DMS 273 (cell line): ENCODE results near the gene NGEF.

Experiments used
- DNase-seq: peaks from one replicate; lab custom pipeline; 2025; ENCODE audit not compliant: unreplicated experiment; lab: John Stamatoyannopoulos, UW

NGEF gene

GRCh38 chr2:232846055-232846454, 167.0 kb downstream of the NGEF start:
- no peak for DNase-seq

- no peak for DNase-seq
These were observed 169.2 kb downstream of the NGEF start for GRCh38 chr2:232843834-232844233.

GRCh38 chr2:232842689-232843088, 170.4 kb downstream of the NGEF start:
- DNase-seq = no peak

GRCh38 chr2:232839411-232840079, 173.5 kb downstream of the NGEF start:
- no peak for DNase-seq

GRCh38 chr2:232838406-232838874, 174.6 kb downstream of the NGEF start:
- DNase-seq = no peak

- no peak for DNase-seq
These were observed 176.1 kb downstream of the NGEF start for GRCh38 chr2:232836934-232837333.

- DNase-seq = peak; percentile 63
These were observed 177.3 kb downstream of the NGEF start for GRCh38 chr2:232835687-232836208.

- DNase-seq = no peak
These were observed 179.2 kb downstream of the NGEF start for GRCh38 chr2:232833830-232834229.

GRCh38 chr2:232831496-232831895, 181.6 kb downstream of the NGEF start:
- DNase-seq = no peak

- no peak for DNase-seq
These were observed 183.1 kb downstream of the NGEF start for GRCh38 chr2:232829988-232830387.
